ENCODE measurements around the gene EXOC3. TPM values are rescaled to one million over a fixed set of nuclear protein-coding genes. Genes with fewer than 3 reads are reported as not detected.
"Not testable (repeated sequence)": the region's sequence is repeated elsewhere in the genome, so short reads cannot be mapped to it uniquely, and the experiment has no call there.

EXOC3 gene
- total RNA-seq, 1 experiment from 2014 or later: 34.3 TPM

DNA sequence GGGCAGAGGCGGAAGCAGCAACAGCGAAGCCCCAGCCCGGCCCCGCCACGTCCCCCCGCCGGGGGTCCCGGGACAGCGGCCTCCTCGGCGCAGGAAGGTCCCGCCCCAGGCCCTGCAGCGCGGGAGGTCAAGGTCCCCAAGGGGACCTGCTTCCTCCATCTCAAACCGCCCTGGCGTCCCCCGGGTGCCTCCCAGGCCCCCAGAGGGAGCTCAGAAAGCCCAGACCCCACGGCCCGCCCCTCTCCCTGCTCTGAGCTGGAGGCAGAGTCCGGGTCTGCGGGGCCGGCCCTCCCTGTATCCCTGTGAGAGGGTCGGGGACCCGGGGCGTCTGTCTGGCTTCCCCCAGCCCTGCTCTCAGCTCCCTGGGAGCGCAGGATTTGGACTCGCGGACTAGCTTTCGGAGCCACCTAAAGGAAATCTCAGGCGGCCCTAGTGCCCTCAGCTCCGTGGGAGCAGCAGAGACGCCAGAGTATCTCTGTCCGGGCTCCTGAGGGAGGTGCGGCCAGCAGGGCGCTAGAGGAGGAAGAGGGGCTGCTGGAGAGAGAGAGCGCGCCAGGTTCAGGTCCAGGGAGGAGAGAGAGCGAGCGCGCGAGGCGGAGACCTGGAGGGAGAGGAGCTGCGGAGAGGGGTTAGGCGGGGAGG, 30.7 kb downstream of the EXOC3 start:
- no peak for DNase-seq (ENCODE audit: low spot score)

DNA sequence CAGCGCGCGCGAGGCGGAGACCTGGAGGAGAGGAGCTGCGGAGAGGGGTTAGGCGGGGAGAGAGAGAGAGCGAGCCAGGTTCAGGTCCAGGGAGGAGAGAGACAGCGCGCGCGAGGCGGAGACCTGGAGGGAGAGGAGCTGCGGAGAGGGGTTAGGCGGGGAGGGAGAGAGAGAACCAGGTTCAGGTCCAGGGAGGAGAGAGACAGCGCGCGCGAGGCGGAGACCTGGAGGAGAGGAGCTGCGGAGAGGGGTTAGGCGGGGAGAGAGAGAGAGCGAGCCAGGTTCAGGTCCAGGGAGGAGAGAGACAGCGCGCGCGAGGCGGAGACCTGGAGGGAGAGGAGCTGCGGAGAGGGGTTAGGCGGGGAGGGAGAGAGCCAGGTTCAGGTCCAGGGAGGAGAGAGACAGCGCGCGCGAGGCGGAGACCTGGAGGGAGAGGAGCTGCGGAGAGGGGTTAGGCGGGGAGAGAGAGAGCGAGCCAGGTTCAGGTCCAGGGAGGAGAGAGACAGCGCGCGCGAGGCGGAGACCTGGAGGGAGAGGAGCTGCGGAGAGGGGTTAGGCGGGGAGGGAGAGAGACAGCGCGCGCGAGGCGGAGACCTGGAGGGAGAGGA, 31.4 kb downstream of the EXOC3 start:
- DNase-seq (ENCODE audit: low spot score): not testable (repeated sequence)

DNA sequence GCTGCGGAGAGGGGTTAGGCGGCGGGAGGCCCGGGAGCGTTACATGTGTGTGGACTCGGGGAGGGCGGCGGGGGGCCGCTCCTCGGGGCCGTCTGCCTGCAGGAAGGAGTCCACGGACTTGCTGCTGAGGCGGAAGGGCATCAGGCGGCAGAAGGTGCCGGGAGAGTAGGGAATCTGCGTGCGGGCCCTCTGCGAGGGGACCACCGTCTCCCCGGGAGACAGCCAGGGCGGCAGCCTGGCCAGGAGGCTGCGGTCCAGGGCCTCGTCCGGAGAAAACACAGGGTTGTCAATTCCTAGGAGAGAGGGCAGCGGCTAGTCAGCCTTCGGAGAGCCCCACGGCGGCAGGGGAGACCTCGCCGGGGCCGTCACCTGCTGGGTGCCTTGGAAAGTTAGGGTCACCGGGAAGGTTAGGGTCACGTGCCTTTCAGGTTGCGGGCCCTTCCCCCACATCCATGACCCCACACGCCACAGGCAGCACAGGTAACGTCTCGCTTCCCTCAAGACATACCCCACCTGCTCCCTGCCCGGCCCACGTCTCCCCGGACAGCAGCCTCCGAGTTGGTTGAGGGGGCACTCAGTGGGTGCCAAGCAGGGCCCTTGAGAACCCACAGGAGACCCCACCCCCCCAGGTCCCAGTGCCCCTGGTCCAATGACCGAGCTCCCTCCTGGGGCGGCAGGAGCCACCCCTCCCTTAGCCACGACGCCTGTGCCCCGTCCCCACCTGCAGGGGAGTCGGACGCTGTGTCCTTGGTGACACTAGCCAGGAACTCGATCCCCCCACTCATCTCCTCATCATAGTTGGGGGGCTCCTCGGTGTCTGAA, 32.1 kb downstream of the EXOC3 start:
- no peak for DNase-seq (ENCODE audit: low spot score)

DNA sequence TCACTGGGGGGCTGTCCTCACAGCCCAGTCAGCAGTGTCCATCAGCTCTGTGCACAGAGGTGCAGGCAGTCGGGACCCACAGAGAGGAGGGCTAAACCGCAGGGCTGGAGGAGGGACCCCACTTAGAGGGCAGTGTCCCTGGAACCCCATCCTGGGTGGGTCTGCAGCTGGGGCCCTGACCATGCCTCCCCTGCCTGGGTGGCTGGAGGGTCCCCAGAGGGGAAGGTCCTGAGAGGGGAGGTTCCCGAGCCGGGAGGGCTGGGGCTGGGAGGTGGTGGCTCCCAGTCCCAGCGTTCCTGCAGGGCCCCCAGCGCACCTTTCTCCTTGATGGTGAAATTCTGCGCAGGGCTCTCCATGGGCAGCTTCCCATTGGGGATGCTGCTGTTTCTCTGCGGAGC, 32.7 kb downstream of the EXOC3 start:
- DNase-seq (ENCODE audit: low spot score): no peak

DNA sequence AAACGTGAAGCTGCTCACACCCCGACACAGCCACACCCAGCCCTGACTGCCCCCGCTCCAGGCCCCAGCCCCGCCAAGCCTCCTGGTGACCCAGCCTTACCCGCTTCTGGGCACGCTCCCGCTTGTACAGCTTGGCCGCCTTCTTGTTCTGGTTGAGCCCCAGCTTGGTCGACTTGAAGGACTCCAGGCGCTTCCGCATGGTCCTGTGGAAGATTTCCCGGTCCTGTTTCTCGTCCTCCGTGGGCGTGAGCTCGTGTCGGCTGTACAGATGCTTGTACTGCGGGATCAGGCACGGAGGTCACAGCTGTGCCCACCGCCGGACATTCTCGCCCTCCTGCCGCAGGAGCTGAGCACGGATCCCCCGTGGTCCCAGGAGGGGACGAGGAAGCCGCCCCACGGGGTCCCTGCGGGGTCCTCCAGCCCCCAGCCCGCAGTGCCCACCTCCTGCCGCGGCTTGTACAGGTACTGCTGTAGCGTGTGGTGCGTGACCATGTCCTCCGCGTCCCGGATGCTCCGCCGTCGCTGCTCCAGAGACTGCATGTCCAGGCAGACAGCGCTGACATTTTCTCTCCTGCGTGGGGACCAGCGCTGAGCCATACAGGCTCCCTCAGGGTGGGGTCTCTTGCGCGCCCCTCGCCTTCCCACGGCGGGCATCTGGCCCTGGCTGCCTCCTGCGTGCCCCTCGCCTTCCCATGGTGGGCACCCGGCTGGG, 33.3 kb downstream of the EXOC3 start:
- DNase-seq (ENCODE audit: low spot score): no peak

DNA sequence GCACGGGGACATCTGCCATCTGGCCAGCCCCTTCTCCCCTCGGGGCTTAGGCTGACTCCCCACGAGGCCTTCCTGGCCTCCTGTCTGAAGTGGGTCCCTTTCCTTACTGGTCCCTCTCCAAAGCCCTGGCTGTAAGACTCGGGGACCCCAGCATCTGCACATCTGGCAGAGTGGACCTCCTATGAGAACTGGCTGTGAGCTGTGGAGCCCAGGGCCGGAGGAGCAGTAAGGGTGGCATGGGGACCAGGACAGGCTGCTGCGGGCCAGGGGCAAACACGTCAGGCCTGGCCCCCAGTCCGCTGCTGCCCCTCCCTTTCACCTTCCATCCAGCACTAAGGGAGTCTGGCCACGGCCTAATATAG, 33.8 kb downstream of the EXOC3 start:
- DNase-seq (ENCODE audit: low spot score): no peak

DNA sequence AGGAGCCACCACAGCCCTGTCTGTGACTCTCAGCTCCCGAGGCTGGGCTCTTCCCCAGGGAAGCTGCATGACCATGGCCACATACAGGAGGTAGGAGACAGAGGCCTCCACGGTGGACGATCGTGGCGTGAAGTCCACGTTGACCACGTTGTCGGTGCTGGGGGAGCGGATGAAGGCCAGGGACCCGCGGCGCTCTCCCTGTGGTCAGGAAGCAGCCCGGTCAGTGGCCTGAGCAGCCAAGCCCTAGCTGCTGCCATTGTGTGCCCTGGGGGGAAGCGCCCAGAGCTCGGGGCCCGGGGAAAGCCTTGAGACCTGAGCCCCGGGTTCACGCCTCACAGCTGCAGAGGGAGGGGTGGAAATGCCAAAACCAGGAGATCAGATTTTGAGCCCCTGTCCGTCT, 34.3 kb downstream of the EXOC3 start:
- DNase-seq (ENCODE audit: low spot score): no peak

DNA sequence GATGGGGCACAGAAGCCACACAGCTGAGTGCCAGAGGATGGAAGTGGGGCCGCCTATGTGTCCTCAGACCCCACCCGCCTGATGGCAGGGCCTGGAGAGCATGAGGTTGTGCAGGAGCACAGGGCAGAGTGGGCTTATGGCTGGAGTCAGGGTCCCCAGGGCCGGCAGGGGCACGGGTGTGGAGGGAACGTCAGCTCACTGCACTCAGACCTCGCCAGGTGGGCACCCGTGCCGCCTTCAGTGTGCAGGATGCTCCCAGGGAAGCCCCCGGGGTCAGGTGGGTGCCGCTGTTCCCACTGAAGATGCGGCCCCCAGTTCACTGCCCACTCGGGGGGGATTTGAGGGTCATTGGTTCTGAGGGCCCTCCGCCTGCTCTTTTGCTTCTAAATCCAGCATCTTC, 34.9 kb downstream of the EXOC3 start:
- no peak for DNase-seq (ENCODE audit: low spot score)

DNA sequence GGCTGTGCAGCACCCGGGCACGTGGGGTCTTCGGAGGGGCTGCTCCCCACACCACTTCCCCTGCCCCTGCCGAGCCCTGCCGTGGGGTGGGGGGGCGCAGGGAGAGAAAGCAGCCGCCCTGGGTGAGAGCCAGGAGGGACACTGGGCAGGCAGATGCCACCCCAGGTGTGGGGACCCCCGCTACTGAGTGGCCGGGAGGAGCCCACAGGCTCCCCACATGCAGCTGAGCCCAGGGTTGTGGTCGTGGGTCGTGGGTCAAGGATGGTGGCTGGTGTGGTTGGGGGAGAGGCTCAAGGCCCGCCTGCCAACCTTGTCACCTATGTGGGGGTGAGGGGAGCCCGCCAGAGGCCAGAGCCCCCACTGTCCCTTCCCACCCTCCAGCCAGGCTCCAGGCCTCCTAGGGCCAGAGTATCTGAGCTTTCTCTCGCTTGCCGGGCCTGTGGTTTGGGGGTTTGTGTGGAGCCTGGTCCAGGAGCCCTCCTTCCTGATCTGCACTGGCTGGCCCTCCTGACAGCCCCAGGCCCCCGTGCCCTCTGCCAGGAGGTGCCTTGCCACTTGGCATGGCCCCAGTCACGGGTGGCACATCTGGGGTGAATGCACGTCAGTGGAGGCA, 35.5 kb downstream of the EXOC3 start:
- no peak for DNase-seq (ENCODE audit: low spot score)

DNA sequence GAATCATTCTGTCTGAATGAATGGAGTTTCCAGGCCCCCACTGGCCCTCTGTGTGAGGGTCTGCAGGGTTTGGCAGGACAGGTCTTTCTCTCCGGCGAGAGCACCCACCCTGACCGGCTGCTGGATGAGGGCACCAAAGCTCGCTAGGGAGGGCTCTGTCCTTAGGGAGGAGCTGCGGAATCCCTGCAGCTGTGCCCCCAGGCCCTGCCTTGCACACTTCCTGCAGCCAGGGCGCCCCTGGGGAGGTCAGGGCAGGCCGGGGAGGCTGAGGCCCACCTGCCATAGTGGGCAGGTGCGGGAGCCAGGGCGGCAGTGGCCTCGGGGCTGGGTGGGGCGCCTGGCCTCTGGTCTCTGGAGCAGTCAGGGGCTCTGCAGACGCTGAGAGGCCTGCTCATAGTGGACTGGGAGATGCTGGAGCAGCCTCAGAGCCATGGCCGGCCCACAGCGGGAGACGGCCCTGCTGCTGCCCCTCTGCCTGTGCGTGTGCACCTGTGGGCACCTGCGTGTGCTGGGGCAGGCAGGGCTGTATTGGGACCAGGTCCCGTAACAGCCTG, 36.1 kb downstream of the EXOC3 start:
- DNase-seq (ENCODE audit: low spot score): no peak

DNA sequence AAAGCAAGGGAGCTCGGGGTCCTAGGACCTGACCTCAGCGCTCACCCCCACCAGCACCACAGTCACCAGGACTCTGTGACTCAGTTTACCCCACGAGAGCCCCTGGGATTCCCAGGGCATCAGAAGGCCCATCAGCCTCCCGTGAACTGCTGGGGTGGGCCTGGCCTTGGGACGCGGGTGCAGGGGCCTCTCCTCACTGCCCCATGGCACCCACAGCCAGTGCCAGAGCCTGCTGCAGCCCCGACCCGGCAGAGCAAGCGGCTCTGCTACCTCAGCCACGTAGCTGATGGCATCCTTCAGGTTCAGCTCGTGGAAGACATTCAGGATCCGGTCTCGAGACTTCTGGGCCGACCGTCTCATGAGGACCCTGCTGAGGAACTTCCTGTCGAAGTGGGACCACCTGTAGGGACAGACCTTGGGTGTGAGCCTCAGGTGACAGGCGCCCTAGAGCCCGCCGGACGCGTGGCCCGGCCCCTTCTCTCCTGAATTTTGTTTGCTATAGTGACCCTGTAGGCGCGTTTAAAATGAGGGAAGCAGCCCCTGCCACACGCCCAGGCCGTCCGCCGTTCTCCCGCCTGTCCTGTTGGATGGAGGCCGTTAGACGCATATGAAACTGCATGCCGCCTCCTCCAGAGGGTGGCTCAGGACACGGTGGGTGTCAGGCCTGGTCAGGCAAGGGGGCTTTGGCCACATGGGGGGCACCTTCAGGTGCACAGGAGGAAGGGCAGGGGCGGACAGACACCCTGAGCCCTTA, 36.8 kb downstream of the EXOC3 start:
- no peak for DNase-seq (ENCODE audit: low spot score)

DNA sequence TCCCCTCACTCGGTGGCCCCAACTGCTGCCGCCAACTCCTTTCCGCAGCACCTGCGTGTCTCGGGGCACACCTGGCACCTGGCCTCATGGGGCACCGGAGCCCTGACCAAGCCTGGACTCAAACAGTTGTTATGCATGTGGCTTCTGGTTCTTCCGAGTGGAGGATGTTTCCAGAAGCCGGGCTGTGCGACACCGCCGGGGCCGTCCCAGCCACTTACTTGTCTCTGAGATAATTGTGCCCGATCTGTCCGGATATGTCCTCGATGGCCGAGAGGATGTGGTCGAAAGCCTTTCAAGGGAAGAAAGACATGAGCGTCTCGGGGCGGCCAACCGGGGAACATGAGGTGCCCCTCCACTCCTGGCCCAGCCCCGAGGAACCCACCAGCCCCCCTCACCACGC, 38.4 kb downstream of the EXOC3 start:
- DNase-seq (ENCODE audit: low spot score): no peak

DNA sequence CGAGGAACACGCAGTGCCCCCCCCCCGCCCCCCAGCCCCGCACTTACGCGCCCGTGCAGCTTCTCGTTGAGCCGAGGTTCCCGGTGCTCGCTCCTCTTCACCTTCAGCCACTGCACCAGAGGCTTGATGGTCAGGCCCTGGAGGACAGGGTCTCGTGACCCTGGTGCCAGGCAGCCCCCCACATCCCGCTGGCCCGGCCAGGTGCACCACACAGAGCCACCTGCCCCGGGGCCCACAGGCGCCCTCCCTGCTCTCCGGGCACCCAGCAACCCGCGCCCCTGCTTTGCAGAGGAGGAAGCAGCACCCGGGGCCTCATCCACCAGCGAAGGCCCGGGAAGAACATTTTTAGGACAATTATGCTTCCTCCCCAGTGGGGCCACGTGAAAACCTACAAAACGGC, 39.0 kb downstream of the EXOC3 start:
- DNase-seq (ENCODE audit: low spot score): no peak

DNA sequence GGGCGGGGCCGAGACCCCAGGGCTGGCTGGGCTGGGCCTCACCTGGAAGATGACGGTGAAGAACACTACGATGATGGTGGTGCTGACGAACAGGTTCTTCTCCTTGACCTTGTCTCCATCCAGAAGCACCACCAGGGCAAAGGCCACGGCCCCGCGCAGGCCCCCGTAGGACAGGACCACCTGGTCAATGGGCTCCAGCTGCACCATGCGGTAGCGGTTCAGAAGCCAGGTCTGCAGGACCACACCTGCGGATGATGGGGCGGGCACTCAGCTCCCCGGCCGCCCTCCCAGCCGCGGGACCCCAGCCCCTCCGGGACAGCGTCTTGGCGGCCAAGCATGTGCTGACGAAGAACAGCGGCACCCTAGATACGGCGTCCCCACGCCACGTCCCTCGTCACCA, 39.5 kb downstream of the EXOC3 start:
- DNase-seq (ENCODE audit: low spot score): no peak

DNA sequence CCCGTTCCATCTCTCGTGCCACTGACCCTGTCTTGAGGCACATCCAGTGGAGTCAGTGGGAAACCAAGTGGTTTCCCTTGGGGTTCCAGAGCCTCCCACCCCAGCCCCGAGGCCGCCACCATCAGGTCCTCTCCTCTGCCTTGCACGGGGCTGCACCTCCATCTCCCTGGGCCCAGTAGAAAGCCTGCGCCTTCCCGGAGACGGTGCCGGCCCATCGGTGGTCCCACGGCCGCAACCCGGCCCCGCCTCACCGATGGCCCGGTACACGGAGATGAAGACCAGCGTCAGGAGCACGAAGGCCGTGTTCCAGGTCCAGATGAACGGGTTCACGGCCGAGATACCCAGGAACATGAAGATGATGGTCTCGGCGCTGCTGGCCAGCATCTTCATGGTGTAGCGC, 40.0 kb downstream of the EXOC3 start:
- DNase-seq (ENCODE audit: low spot score): no peak

DNA sequence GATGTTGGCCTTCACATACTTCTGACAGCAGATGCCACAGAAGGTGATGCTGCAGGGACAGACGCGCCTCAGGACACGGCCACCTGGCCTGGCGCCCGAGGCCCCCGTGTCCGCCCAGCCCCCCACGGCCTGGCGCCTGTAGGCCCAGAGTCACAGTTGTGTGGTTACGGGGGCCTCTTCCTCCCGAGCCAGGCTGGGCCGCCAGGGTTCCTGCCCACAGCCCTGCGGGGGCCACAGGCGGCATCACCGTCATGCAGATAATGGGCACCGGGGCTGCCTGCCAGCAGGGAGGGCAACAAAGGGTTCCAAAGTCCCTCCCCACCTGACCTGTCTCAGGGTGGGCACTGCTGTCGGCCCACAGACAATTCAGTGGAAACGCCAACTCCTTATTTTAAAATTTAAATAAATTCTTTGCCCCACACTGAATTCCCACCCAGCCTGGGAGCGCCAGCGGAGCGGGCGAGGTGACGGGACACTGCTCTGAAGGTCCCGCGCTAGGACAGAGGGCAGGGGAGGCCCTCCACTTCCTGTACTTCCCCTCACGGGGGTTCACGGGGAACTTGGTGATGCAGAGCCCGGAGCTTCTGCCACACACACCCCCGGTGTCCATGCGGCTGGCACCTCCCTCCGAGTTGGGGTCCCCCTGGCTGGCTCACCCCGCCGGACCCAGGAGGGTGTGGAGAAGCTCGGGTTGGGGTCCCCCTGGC, 40.6 kb downstream of the EXOC3 start:
- no peak for DNase-seq (ENCODE audit: low spot score)

DNA sequence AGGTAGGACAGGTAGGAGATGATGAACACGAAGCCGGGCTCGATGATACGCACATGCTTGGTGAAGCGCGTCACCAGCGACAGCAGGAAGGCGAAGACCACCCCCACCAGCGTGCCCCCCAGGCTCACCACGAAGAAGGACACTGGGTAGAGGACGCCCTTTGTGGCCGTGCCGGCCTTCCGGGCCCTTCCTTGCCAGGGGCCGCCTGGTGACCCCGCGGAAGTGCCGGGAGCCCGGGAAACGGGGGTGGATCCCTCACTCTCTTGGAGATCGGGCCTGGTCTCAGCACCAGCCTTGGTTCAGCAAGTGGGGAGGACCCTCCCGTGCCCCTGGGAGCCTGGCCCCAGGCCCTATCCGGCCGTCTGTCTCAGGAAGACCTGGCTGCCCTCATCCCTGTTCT, 41.6 kb downstream of the EXOC3 start:
- no peak for DNase-seq (ENCODE audit: low spot score)

DNA sequence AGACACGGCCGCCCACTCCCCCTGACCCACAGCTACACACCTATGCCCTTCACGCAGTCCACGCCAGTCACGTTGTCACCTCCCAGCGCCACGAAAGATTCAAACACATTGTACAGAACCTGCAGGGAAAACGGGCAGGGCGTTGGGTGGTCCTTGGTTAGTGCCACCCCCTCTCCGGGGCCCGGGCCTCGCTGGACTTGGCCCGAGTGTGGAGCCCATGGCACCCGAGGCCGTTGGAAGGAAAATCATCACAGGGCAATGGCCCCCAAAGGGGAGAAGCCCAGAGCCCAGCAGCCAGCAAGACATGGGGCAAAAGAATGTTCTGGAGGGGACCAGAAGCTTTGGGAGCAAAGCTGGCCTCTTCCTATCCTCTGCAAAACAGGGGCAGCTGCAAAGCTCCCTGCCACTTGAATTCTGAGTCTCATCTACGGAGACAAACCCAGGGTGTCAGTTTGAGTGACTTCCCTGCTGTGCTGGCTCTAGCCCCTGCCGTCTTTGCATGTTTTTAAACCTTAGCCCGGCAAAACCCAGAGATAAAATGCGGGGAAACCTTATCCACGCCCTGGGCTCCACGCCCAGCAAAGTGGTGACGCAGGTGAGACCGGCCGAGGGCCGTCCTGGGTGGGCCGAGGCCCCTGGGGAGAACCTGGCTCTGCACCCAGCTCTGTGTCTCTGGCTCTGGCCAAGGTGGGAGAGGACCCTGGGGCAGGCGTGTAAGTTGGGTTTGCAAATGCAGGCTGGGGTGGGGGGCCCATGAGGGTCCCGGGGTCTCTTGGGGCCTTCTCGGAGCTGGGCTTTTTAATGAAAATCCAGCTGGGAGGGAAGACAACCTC, 42.4 kb downstream of the EXOC3 start:
- no peak for DNase-seq (ENCODE audit: low spot score)

DNA sequence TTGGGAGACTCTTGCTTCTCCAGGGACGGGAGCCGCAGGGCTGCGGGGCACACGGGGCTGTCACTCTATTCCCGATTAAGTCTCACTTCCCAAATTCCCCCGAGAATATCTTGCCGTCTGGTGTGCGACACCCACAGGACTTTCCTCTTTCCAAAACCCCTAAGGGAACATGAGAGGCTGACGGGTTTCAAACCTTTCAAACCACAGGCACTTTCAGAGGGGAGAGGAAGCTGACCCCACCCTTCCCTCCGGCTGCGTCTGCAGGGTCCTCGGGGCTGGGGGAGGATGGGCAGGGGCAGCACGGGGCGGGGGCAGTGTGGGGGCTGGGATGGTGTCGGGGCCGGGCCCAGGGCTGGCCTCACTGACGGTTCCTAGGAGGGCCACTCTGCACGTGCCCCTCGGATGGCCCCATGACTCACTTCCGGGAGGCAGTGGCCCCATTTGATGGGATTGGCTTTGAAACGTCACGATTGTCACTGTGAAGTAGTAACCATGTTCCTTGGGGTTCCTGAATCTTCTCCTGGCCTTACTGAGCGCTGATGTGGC, 43.0 kb downstream of the EXOC3 start:
- no peak for DNase-seq (ENCODE audit: low spot score)
